ENCODE data around the gene PLEKHM3.
"Not testable (repeated sequence)": the region's sequence is repeated elsewhere in the genome, so short reads cannot be mapped to it uniquely, and the experiment has no call there.

PLEKHM3 gene

GRCh38 chr2:207913772-207914358 lies 111.5 kb downstream of the PLEKHM3 start:
- no peaks in the 10 kb centered on the region for H3K36me3 ChIP-seq (ENCODE audit: control insufficient read depth in 2 of 2, insufficient read depth in 2 of 2, low read length in 2 of 2)
- no peaks in the 10 kb centered on the region for H3K9me3 ChIP-seq (ENCODE audit: control insufficient read depth in 2 of 2, low read length in 2 of 2)
- no peaks in the 10 kb centered on the region for H3K4me1 ChIP-seq (ENCODE audit: control insufficient read depth in 2 of 2, insufficient read depth in 2 of 2, low read length in 2 of 2)
- H3K9ac ChIP-seq (ENCODE audit: low read depth in 1 of 2, low read length in 2 of 2) = no peak overlapping the region
- no peak overlapping the region for H3K27ac ChIP-seq (ENCODE audit: low read depth in 2 of 2, low read length in 2 of 2)
- H3K27me3 ChIP-seq (ENCODE audit: control insufficient read depth in 2 of 2, insufficient read depth in 2 of 2, low read length in 2 of 2) = no peaks in the 10 kb centered on the region
- H3K4me3 ChIP-seq (ENCODE audit: low read length in 2 of 2) = no peak overlapping the region

DNA sequence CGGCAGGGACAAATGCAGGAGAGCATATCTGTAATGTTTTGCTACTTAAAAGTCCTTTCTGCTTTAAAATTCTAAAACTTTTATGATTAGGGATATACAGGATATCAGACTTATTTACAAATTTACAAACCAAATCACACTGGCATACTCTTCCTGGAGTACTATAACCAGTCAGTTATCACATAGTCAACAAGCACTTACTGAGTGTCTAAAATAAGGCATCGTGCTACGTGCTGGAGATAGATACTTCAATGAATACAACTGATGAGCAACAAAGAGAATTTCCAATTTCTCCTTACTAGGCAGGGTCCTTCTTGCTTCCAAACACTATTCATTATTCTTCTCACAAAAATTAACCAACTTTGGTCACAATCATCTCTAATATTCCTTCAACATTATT lies 113.5 kb downstream of the PLEKHM3 start:
- Histone ChIP-seq H3K4me1 (ENCODE audit: control insufficient read depth in 2 of 2, insufficient read depth in 2 of 2, low read length in 2 of 2) (no peaks in the 10 kb centered on the region), H3K27ac (ENCODE audit: low read depth in 2 of 2, low read length in 2 of 2) (no peak overlapping the region), H3K36me3 (ENCODE audit: control insufficient read depth in 2 of 2, insufficient read depth in 2 of 2, low read length in 2 of 2) (no peaks in the 10 kb centered on the region), H3K27me3 (ENCODE audit: control insufficient read depth in 2 of 2, insufficient read depth in 2 of 2, low read length in 2 of 2) (no peaks in the 10 kb centered on the region), H3K4me3 (ENCODE audit: low read length in 2 of 2) (no peak overlapping the region), H3K9me3 (ENCODE audit: control insufficient read depth in 2 of 2, low read length in 2 of 2) (no peaks in the 10 kb centered on the region), H3K9ac (ENCODE audit: low read depth in 1 of 2, low read length in 2 of 2) (no peak overlapping the region)

- no peak overlapping the region for H3K9ac ChIP-seq (ENCODE audit: low read depth in 1 of 2, low read length in 2 of 2)
- H3K36me3 ChIP-seq (ENCODE audit: control insufficient read depth in 2 of 2, insufficient read depth in 2 of 2, low read length in 2 of 2) = no peaks in the 10 kb centered on the region
- H3K4me1 ChIP-seq (ENCODE audit: control insufficient read depth in 2 of 2, insufficient read depth in 2 of 2, low read length in 2 of 2) = no peaks in the 10 kb centered on the region
- no peaks in the 10 kb centered on the region for H3K9me3 ChIP-seq (ENCODE audit: control insufficient read depth in 2 of 2, low read length in 2 of 2)
- H3K27me3 ChIP-seq (ENCODE audit: control insufficient read depth in 2 of 2, insufficient read depth in 2 of 2, low read length in 2 of 2) = no peaks in the 10 kb centered on the region
- no peak overlapping the region for H3K4me3 ChIP-seq (ENCODE audit: low read length in 2 of 2)
- H3K27ac ChIP-seq (ENCODE audit: low read depth in 2 of 2, low read length in 2 of 2) = no peak overlapping the region
These were observed 114.1 kb downstream of the PLEKHM3 start for GRCh38 chr2:207911215-207911614.

GRCh38 chr2:207906495-207906894 lies 118.8 kb downstream of the PLEKHM3 start:
- H3K9me3 ChIP-seq (ENCODE audit: control insufficient read depth in 2 of 2, low read length in 2 of 2); H3K36me3 ChIP-seq (ENCODE audit: control insufficient read depth in 2 of 2, insufficient read depth in 2 of 2, low read length in 2 of 2); H3K4me1 ChIP-seq (ENCODE audit: control insufficient read depth in 2 of 2, insufficient read depth in 2 of 2, low read length in 2 of 2); H3K9ac ChIP-seq (ENCODE audit: low read depth in 1 of 2, low read length in 2 of 2); H3K27me3 ChIP-seq (ENCODE audit: control insufficient read depth in 2 of 2, insufficient read depth in 2 of 2, low read length in 2 of 2); H3K27ac ChIP-seq (ENCODE audit: low read depth in 2 of 2, low read length in 2 of 2); H3K4me3 ChIP-seq (ENCODE audit: low read length in 2 of 2): not testable (repeated sequence)

DNA sequence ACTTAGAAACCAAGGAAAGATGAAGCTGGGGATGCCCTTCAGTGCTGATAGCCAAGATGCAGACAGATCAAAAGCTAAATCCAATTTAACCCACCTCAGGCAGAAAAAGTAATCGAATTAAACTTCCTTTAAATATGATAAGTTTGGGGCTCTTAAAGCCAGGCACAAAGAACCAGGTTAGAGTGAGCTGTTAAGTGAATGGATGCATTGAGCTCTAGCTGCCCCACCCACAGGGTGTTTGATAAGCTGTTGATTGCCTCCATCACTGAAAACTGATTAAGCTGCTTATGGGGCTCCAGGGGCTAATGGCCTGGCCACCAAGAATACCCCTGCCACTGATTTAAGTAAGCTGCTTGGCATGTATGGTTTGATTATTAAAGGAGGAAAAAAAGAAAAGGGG lies 119.8 kb downstream of the PLEKHM3 start:
- Histone ChIP-seq H3K9me3 (ENCODE audit: control insufficient read depth in 2 of 2, low read length in 2 of 2) (no peaks in the 10 kb centered on the region), H3K27ac (ENCODE audit: low read depth in 2 of 2, low read length in 2 of 2) (no peak overlapping the region), H3K9ac (ENCODE audit: low read depth in 1 of 2, low read length in 2 of 2) (no peak overlapping the region), H3K27me3 (ENCODE audit: control insufficient read depth in 2 of 2, insufficient read depth in 2 of 2, low read length in 2 of 2) (no peaks in the 10 kb centered on the region), H3K4me3 (ENCODE audit: low read length in 2 of 2) (no peak overlapping the region), H3K36me3 (ENCODE audit: control insufficient read depth in 2 of 2, insufficient read depth in 2 of 2, low read length in 2 of 2) (peaks cover 0 to under 1% of the 10 kb centered on the region in 2 donors), H3K4me1 (ENCODE audit: control insufficient read depth in 2 of 2, insufficient read depth in 2 of 2, low read length in 2 of 2) (peaks cover 0 to 3% of the 10 kb centered on the region in 2 donors)

GRCh38 chr2:207903236-207903635 lies 122.1 kb downstream of the PLEKHM3 start:
- H3K27ac ChIP-seq (ENCODE audit: low read depth in 2 of 2, low read length in 2 of 2) = no peak overlapping the region
- peaks cover 0 to 6% of the 10 kb centered on the region in 2 donors for H3K36me3 ChIP-seq (ENCODE audit: control insufficient read depth in 2 of 2, insufficient read depth in 2 of 2, low read length in 2 of 2)
- H3K9me3 ChIP-seq (ENCODE audit: control insufficient read depth in 2 of 2, low read length in 2 of 2) = no peaks in the 10 kb centered on the region
- peaks cover 0 to 3% of the 10 kb centered on the region in 2 donors for H3K4me1 ChIP-seq (ENCODE audit: control insufficient read depth in 2 of 2, insufficient read depth in 2 of 2, low read length in 2 of 2)
- H3K9ac ChIP-seq (ENCODE audit: low read depth in 1 of 2, low read length in 2 of 2) = no peak overlapping the region
- H3K4me3 ChIP-seq (ENCODE audit: low read length in 2 of 2) = no peak overlapping the region
- no peaks in the 10 kb centered on the region for H3K27me3 ChIP-seq (ENCODE audit: control insufficient read depth in 2 of 2, insufficient read depth in 2 of 2, low read length in 2 of 2)

DNA sequence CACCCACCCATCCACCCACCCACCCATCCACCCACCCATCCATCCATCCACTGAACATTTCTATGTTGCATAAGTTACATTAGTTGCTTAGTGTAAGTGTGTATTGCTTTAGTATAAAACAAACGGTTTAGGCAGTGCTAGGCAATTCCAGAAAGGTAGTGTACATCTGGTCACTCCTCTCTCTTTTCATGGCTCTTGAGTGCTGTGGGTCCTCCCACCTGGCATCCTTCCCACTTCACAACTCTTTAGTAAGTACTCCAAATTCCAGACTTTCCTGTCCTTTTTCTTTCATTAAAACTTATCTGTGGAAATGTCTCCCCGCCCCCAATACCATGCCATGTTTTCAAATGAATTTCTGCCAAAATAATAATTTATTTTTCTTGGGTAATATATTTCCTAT lies 122.5 kb downstream of the PLEKHM3 start:
- Histone ChIP-seq H3K9me3 (ENCODE audit: control insufficient read depth in 2 of 2, low read length in 2 of 2) (no peaks in the 10 kb centered on the region), H3K4me3 (ENCODE audit: low read length in 2 of 2) (no peak overlapping the region), H3K4me1 (ENCODE audit: control insufficient read depth in 2 of 2, insufficient read depth in 2 of 2, low read length in 2 of 2) (peaks cover 1 to 6% of the 10 kb centered on the region in 2 donors), H3K27me3 (ENCODE audit: control insufficient read depth in 2 of 2, insufficient read depth in 2 of 2, low read length in 2 of 2) (no peaks in the 10 kb centered on the region), H3K27ac (ENCODE audit: low read depth in 2 of 2, low read length in 2 of 2) (no peak overlapping the region), H3K36me3 (ENCODE audit: control insufficient read depth in 2 of 2, insufficient read depth in 2 of 2, low read length in 2 of 2) (peaks cover 0 to 6% of the 10 kb centered on the region in 2 donors), H3K9ac (ENCODE audit: low read depth in 1 of 2, low read length in 2 of 2) (no peak overlapping the region)

- Histone ChIP-seq H3K27me3 (ENCODE audit: control insufficient read depth in 2 of 2, insufficient read depth in 2 of 2, low read length in 2 of 2) (no peaks in the 10 kb centered on the region), H3K36me3 (ENCODE audit: control insufficient read depth in 2 of 2, insufficient read depth in 2 of 2, low read length in 2 of 2) (peaks cover 0 to 6% of the 10 kb centered on the region in 2 donors), H3K9me3 (ENCODE audit: control insufficient read depth in 2 of 2, low read length in 2 of 2) (no peaks in the 10 kb centered on the region), H3K4me1 (ENCODE audit: control insufficient read depth in 2 of 2, insufficient read depth in 2 of 2, low read length in 2 of 2) (peaks cover 10 to 16% of the 10 kb centered on the region in 2 donors), H3K4me3 (ENCODE audit: low read length in 2 of 2) (no peak overlapping the region), H3K27ac (ENCODE audit: low read depth in 2 of 2, low read length in 2 of 2) (no peak overlapping the region), H3K9ac (ENCODE audit: low read depth in 1 of 2, low read length in 2 of 2) (no peak overlapping the region)
These were observed 123.5 kb downstream of the PLEKHM3 start for GRCh38 chr2:207901829-207902228.

DNA sequence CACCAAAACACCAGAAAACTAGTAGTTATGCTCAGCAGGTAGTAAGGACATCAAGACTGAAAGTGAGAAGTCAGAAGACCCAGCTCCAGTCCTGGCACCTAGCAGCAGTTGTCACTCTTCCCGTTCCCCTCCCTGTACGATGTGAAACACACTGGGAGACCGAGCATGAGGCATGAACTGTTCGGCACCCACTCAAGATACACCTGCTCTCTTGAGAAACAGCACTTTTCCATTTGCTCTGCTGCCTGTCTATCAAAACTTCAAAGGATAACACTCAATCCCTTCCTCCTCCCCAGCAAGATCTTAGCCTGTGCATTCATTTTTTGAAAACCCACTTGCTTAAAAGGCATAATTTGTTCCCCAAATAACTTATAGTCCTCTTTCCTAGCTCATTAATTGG lies 123.9 kb downstream of the PLEKHM3 start:
- no peak overlapping the region for H3K27ac ChIP-seq (ENCODE audit: low read depth in 2 of 2, low read length in 2 of 2)
- H3K9me3 ChIP-seq (ENCODE audit: control insufficient read depth in 2 of 2, low read length in 2 of 2) = no peaks in the 10 kb centered on the region
- peaks cover 0 to 6% of the 10 kb centered on the region in 2 donors for H3K36me3 ChIP-seq (ENCODE audit: control insufficient read depth in 2 of 2, insufficient read depth in 2 of 2, low read length in 2 of 2)
- H3K9ac ChIP-seq (ENCODE audit: low read depth in 1 of 2, low read length in 2 of 2) = no peak overlapping the region
- no peaks in the 10 kb centered on the region for H3K27me3 ChIP-seq (ENCODE audit: control insufficient read depth in 2 of 2, insufficient read depth in 2 of 2, low read length in 2 of 2)
- peaks cover 11 to 18% of the 10 kb centered on the region in 2 donors for H3K4me1 ChIP-seq (ENCODE audit: control insufficient read depth in 2 of 2, insufficient read depth in 2 of 2, low read length in 2 of 2)
- no peak overlapping the region for H3K4me3 ChIP-seq (ENCODE audit: low read length in 2 of 2)

DNA sequence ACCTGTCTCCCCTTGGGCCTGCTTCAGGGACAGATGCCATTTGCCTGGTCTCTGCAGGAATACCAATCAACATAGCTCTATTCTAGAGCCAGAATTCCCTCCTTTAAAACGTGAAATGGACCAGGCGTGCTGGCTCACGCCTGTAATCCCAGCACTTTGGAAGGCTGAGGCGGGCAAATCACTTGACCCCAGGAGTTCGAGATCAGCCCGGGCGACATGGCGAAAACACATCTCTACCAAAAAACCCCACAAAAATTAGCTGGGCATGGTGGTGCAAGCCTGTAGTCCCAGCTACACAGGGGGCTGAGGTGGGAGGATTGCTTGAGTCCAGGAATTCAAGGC lies 127.0 kb downstream of the PLEKHM3 start:
- no peak overlapping the region for H3K9ac ChIP-seq (ENCODE audit: low read depth in 1 of 2, low read length in 2 of 2)
- H3K4me3 ChIP-seq (ENCODE audit: low read length in 2 of 2) = no peak overlapping the region
- peaks cover 24 to 34% of the 10 kb centered on the region in 2 donors for H3K4me1 ChIP-seq (ENCODE audit: control insufficient read depth in 2 of 2, insufficient read depth in 2 of 2, low read length in 2 of 2)
- no peaks in the 10 kb centered on the region for H3K9me3 ChIP-seq (ENCODE audit: control insufficient read depth in 2 of 2, low read length in 2 of 2)
- peaks cover 0 to 6% of the 10 kb centered on the region in 2 donors for H3K36me3 ChIP-seq (ENCODE audit: control insufficient read depth in 2 of 2, insufficient read depth in 2 of 2, low read length in 2 of 2)
- H3K27me3 ChIP-seq (ENCODE audit: control insufficient read depth in 2 of 2, insufficient read depth in 2 of 2, low read length in 2 of 2) = no peaks in the 10 kb centered on the region
- H3K27ac ChIP-seq (ENCODE audit: low read depth in 2 of 2, low read length in 2 of 2) = no peak overlapping the region

All from mucosa of rectum (tissue), 2 donors.